ENCODE measurements around the gene CD99L2. TPM values are rescaled to one million over a fixed set of nuclear protein-coding genes. Genes with fewer than 3 reads are reported as not detected.
A peak's percentile ranks its signal among the peaks of the same experiment; 100 is the strongest.

CD99L2 gene
- total and polyA plus RNA-seq, 10 donors, result 8.2 to 51.8 (median 31.8) TPM

GRCh38 chrX:150769408-150769807, 129.1 kb downstream of the CD99L2 start:
- Histone ChIP-seq H3K27ac (no peak overlapping the region), H3K4me1 (peaks cover 0 to 16% (median 4%) of the 10 kb centered on the region in 6 donors), H3K36me3 (peaks cover 0 to 39% (median 0%) of the 10 kb centered on the region in 6 donors), H3K9me3 (no peaks in the 10 kb centered on the region), H3K27me3 (replicated peaks in 1 of 7) (no peaks in the 10 kb centered on the region), H3K4me3 (no peak overlapping the region)
- WGBS, 5 donors, result 83 to 97% (median 92%) methylated on average over 5 to 13 of the region's 13 CpGs
- peak in 1 of 3 donors; percentile 8 for TF ChIP-seq POLR2AphosphoS5 (IDR thresholded peaks at IDR 0.05)
- no peak for TF ChIP-seq POLR2A (IDR thresholded peaks at IDR 0.05)
- intact Hi-C loops (cut with DNase I; ENCODE audit: low total_unique reads), result no loop called here
- DNase-seq, result no peak

GRCh38 chrX:150768580-150769190, 129.8 kb downstream of the CD99L2 start:
- Histone ChIP-seq H3K27ac (no peak overlapping the region), H3K36me3 (peaks cover 0 to 45% (median 0%) of the 10 kb centered on the region in 6 donors), H3K4me3 (no peak overlapping the region), H3K4me1 (peaks cover 0 to 16% (median 4%) of the 10 kb centered on the region in 6 donors), H3K27me3 (replicated peaks in 1 of 7) (no peaks in the 10 kb centered on the region), H3K9me3 (no peaks in the 10 kb centered on the region)
- WGBS, 5 donors, result 88 to 95% (median 94%) methylated on average over 11 to 19 of the region's 19 CpGs
- intact Hi-C loops (cut with DNase I; ENCODE audit: low total_unique reads), result no loop called here
- no peak for DNase-seq
- TF ChIP-seq POLR2A (IDR thresholded peaks at IDR 0.05), result no peak
- no peak for TF ChIP-seq POLR2AphosphoS5 (IDR thresholded peaks at IDR 0.05)
- no peak for TF ChIP-seq CTCF (IDR thresholded peaks at IDR 0.05 in 8 of 11, conservative IDR thresholded peaks at IDR 0.05 in 3 of 11)

- TF ChIP-seq CTCF (IDR thresholded peaks at IDR 0.05 in 8 of 11, conservative IDR thresholded peaks at IDR 0.05 in 3 of 11) (no peak), POLR2A (IDR thresholded peaks at IDR 0.05) (no peak)
- Histone ChIP-seq H3K36me3 (peaks cover 0 to 51% (median 0%) of the 10 kb centered on the region in 6 donors), H3K27ac (peak overlapping the region in 1 of 8 donors; percentile 55), H3K4me1 (peaks cover 0 to 16% (median 4%) of the 10 kb centered on the region in 6 donors), H3K4me3 (no peak overlapping the region), H3K27me3 (replicated peaks in 1 of 7) (no peaks in the 10 kb centered on the region), H3K9me3 (no peaks in the 10 kb centered on the region)
- intact Hi-C loops (cut with DNase I; ENCODE audit: low total_unique reads), result no loop called here
- WGBS, 5 donors, result 65 to 84% (median 72%) methylated on average over 7 to 10 of the region's 10 CpGs
- DNase-seq, result no peak
Observed at GRCh38 chrX:150768132-150768485, 130.4 kb downstream of the CD99L2 start.

- H3K27ac ChIP-seq, result peak overlapping the region in 2 of 8 donors; percentile 1 to 55
- H3K36me3 ChIP-seq, result peaks cover 0 to 56% (median under 1%) of the 10 kb centered on the region in 6 donors
- no peak overlapping the region for H3K4me3 ChIP-seq
- H3K9me3 ChIP-seq, result no peaks in the 10 kb centered on the region
- H3K4me1 ChIP-seq, result peaks cover 0 to 16% (median 4%) of the 10 kb centered on the region in 6 donors
- 45 to 75% (median 59%) methylated on average over 8 to 17 of the region's 17 CpGs for WGBS, 5 donors
- DNase-seq, result no peak
- TF ChIP-seq CTCF (IDR thresholded peaks at IDR 0.05 in 8 of 11, conservative IDR thresholded peaks at IDR 0.05 in 3 of 11), result no peak
- TF ChIP-seq POLR2A (IDR thresholded peaks at IDR 0.05), result no peak
- no peak for TF ChIP-seq POLR2AphosphoS5 (IDR thresholded peaks at IDR 0.05)
- intact Hi-C loops (cut with DNase I; ENCODE audit: low total_unique reads), result no loop called here
- H3K27me3 ChIP-seq (replicated peaks in 1 of 7), result no peaks in the 10 kb centered on the region
Observed at GRCh38 chrX:150767475-150768131, 130.9 kb downstream of the CD99L2 start.

Measured in spleen (tissue), 11 donors.